ENCODE measurements around the gene EPHA10.

DNA sequence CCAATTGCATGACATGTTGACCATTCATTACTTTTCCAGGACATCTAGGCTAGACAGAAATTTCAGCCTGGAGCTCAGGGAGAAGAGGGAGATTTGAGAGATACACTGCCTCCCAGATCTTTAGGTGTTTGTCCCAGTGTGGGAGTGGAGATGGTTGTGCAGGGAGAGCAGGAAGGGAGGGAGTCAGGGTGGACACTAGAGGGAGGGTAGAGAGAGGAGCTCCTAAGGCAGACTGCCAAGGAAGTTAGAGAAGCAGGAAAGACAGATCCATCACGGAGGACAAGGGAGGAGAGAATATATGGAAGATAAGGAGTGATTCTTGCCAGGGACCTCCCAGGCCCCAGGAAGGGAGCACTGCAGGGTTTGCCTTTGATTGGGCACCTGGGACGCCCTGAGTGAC, 63.9 kb downstream of the EPHA10 start:
- TF ChIP-seq, protein P1, sequence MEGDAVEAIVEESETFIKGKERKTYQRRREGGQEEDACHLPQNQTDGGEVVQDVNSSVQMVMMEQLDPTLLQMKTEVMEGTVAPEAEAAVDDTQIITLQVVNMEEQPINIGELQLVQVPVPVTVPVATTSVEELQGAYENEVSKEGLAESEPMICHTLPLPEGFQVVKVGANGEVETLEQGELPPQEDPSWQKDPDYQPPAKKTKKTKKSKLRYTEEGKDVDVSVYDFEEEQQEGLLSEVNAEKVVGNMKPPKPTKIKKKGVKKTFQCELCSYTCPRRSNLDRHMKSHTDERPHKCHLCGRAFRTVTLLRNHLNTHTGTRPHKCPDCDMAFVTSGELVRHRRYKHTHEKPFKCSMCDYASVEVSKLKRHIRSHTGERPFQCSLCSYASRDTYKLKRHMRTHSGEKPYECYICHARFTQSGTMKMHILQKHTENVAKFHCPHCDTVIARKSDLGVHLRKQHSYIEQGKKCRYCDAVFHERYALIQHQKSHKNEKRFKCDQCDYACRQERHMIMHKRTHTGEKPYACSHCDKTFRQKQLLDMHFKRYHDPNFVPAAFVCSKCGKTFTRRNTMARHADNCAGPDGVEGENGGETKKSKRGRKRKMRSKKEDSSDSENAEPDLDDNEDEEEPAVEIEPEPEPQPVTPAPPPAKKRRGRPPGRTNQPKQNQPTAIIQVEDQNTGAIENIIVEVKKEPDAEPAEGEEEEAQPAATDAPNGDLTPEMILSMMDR (IDR thresholded peaks at IDR 0.05) = no peak
- TF ChIP-seq POLR2A (IDR thresholded peaks at IDR 0.05) = no peak
